ENCODE results near the gene ALPL. TPM values are rescaled to one million over a fixed set of nuclear protein-coding genes. Genes with fewer than 3 reads are reported as not detected.

ALPL gene
- total and polyA plus RNA-seq, 2 of the 4 experiments (the other 2 are of a cell fraction): 0.54 to 2.2 TPM

- no peak overlapping the region for H3K4me2 ChIP-seq (ENCODE audit: low read depth, low read length)
- peak overlapping the region; percentile 85 for H2AK9ac ChIP-seq (replicated peaks; ENCODE audit: low read depth, low read length, poor library complexity)
- no peak overlapping the region for H3K27ac ChIP-seq (ENCODE audit: insufficient read depth, low read length)
- intact Hi-C loops (cut with micrococcal nuclease): no loop called here
- no peak overlapping the region for H3K18ac ChIP-seq (ENCODE audit: low read depth, low read length)
- H2BK120ac ChIP-seq (ENCODE audit: low read depth, low read length): peak overlapping the region; percentile 46
- H2BK15ac ChIP-seq (ENCODE audit: low read depth, low read length): peak overlapping the region; percentile 23; the same call in 1 of the 3 replicates
- TF ChIP-seq CEBPB (IDR thresholded peaks at IDR 0.05; ENCODE audit: low read depth, low read length): no peak
- no peak for TF ChIP-seq RAD21 (IDR thresholded peaks at IDR 0.05; ENCODE audit: low read length)
- TF ChIP-seq MAZ (IDR thresholded peaks at IDR 0.05; ENCODE audit: borderline replicate concordance, low read depth, low read length): no peak
- no peak for TF ChIP-seq USF2 (IDR thresholded peaks at IDR 0.05; ENCODE audit: low read depth, low read length)
- no peak for TF ChIP-seq RFX5 (IDR thresholded peaks at IDR 0.05; ENCODE audit: low read depth, low read length)
- TF ChIP-seq ELK1 (IDR thresholded peaks at IDR 0.05; ENCODE audit: borderline replicate concordance, low read depth, low read length): no peak
- no peak for TF ChIP-seq MXI1 (IDR thresholded peaks at IDR 0.05; ENCODE audit: borderline replicate concordance, low read depth, low read length)
- TF ChIP-seq RCOR1 (IDR thresholded peaks at IDR 0.05; ENCODE audit: insufficient replicate concordance, low read length): no peak
- no peak for TF ChIP-seq FOS (IDR thresholded peaks at IDR 0.05; ENCODE audit: low read depth, low read length)
- TF ChIP-seq CHD1 (IDR thresholded peaks at IDR 0.05; ENCODE audit: low read depth, low read length): no peak
- TF ChIP-seq BHLHE40 (IDR thresholded peaks at IDR 0.05; ENCODE audit: low read depth, low read length): no peak
- no peak for TF ChIP-seq CTCF (conservative IDR thresholded peaks at IDR 0.05; ENCODE audit: low read depth, low read length)
- no peak for TF ChIP-seq MAFK (IDR thresholded peaks at IDR 0.05; ENCODE audit: low read depth, low read length)
- TF ChIP-seq SMC3 (IDR thresholded peaks at IDR 0.05; ENCODE audit: low read depth, low read length): no peak
- TF ChIP-seq POLR2A (IDR thresholded peaks at IDR 0.05; ENCODE audit: low read depth, low read length): no peak
- no peak for TF ChIP-seq NFE2L2 (IDR thresholded peaks at IDR 0.05; ENCODE audit: low read depth, low read length)
- H3K4me1 ChIP-seq (ENCODE audit: control insufficient read depth, insufficient read depth, low read length): peaks cover 5% of the 10 kb centered on the region
- H3K27me3 ChIP-seq (ENCODE audit: control insufficient read depth, insufficient read depth, low read length): peaks cover 11% of the 10 kb centered on the region; the same call in 1 of the 2 replicates
- BruUV-seq (replicated peaks): no TSS peak
- no peak overlapping the region for H4K5ac ChIP-seq (ENCODE audit: low read depth, low read length)
- WGBS, 2 experiments (ENCODE audit: extremely low coverage in 2 of 2, insufficient read length in 1 of 2): 83% methylated on average over 1 of the region's 6 CpGs; no CpG with 5 or more reads in 1 of the 2 experiments
- no peak overlapping the region for H4K8ac ChIP-seq (ENCODE audit: low read depth in 2 of 2, low read length in 2 of 2)
- H3K4me3 ChIP-seq (ENCODE audit: insufficient read depth, low read depth, low read length): no peak overlapping the region
- in situ Hi-C loops (cut with MboI; ENCODE audit: low sequenced_read_pairs): no loop called here
- H3K79me1 ChIP-seq (ENCODE audit: low read depth in 1 of 2, low read length in 2 of 2): no peaks in the 10 kb centered on the region
- H3K36me3 ChIP-seq (ENCODE audit: control insufficient read depth, insufficient read depth, low read length): no peaks in the 10 kb centered on the region
- no peak overlapping the region for H3K14ac ChIP-seq (replicated peaks; ENCODE audit: low read depth, low read length)
- POLR2A ChIA-PET (ENCODE audit: unreplicated experiment): no interaction called here
- no peak overlapping the region for H3K23ac ChIP-seq (ENCODE audit: low read depth, low read length)
- no peak overlapping the region for H2AFZ ChIP-seq (replicated peaks; ENCODE audit: low read length, poor library complexity)
- H4K91ac ChIP-seq (ENCODE audit: insufficient read depth, low read depth, low read length): no peak overlapping the region
- H2BK20ac ChIP-seq (ENCODE audit: low read depth, low read length): 0 out of 2 replicates have a peak overlapping the region, but pooled peaks have one; percentile 29
- CTCF ChIA-PET: interaction anchor here (1.3 kb wide), 1 partner anchor 172 kb away, joined by 3 read pairs; no protein-coding TSS in a partner anchor
- no peak overlapping the region for H2BK5ac ChIP-seq (ENCODE audit: low read depth, low read length, poor library complexity, severe bottlenecking)
- H3K9ac ChIP-seq (ENCODE audit: low read depth, low read length): no peak overlapping the region
- peaks cover 6% of the 10 kb centered on the region; the same call in 1 of the 2 replicates for H3K9me1 ChIP-seq (ENCODE audit: insufficient read depth, low read length)
- dilution Hi-C loops (cut with HindIII; ENCODE audit: low sequenced_read_pairs, unreplicated experiment): no loop called here
- ATAC-seq (ENCODE audit: low read depth): peak; percentile 14; the same call in 1 of the 2 replicates
- no peak for DNase-seq
- H3K56ac ChIP-seq (ENCODE audit: extremely low read depth, insufficient read depth, low read length): no peak overlapping the region
- no peaks in the 10 kb centered on the region for H4K20me1 ChIP-seq (ENCODE audit: insufficient read depth, low read length)
- peak overlapping the region; percentile 51 for H3K4ac ChIP-seq (ENCODE audit: low read depth, low read length)
- H2AK5ac ChIP-seq (ENCODE audit: low read depth, low read length): peak overlapping the region; percentile 58
- no peaks in the 10 kb centered on the region for H3K9me3 ChIP-seq (ENCODE audit: control insufficient read depth, insufficient read depth, low read length)
Observed at GRCh38 chr1:21541329-21541728, 32.1 kb downstream of the ALPL start.

Measured in IMR-90 (cell line).